Measurements from ENCODE around the gene ABCA5. TPM values are rescaled to one million over a fixed set of nuclear protein-coding genes. Genes with fewer than 3 reads are reported as not detected.
A peak's percentile ranks its signal among the peaks of the same experiment; 100 is the strongest.

The ABCA5 gene
- total RNA-seq, 1 donor from 2014 or later: 485 TPM

DNA sequence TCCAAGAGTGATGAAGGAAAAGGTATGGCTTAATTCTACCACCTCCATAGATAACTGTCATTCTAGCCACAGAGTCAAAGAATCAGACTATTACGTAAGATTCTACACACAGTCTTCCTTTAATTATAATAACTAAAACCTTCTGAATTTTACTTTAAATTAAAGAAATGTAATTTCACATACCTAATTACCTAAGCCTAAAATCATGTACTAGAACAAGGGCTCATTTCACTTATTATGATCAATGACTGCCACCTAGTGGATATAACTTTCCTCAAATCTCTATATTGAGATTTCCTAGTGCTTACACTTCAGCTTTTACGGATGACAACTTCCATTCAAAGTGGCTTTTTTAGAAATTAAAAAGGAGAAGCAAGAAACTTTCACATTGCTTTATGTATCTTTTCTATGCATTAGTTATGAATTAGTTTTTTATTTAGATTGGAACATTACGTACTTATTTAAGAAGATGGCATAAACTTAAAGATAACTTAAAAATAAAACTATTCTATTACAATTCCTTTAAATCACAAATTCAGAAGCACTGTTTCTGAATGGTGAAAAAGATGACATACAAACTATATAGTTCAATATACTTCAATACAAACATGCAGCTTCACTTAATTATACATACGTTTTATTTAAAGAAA is 80.1 kb downstream of the ABCA5 start:
- Mint-ChIP-seq H3K4me1 (ENCODE audit: low read depth, unreplicated experiment) (no peaks in the 10 kb centered on the region), H3K27me3 (ENCODE audit: unreplicated experiment) (no peaks in the 10 kb centered on the region), H3K36me3 (ENCODE audit: unreplicated experiment) (no peaks in the 10 kb centered on the region), H3K9me3 (ENCODE audit: unreplicated experiment) (peaks cover 3% of the 10 kb centered on the region), H3K4me3 (ENCODE audit: unreplicated experiment) (no peak overlapping the region), H3K27ac (ENCODE audit: unreplicated experiment) (no peak overlapping the region)
- DNase-seq: no peak
- TF ChIP-seq, protein P1, sequence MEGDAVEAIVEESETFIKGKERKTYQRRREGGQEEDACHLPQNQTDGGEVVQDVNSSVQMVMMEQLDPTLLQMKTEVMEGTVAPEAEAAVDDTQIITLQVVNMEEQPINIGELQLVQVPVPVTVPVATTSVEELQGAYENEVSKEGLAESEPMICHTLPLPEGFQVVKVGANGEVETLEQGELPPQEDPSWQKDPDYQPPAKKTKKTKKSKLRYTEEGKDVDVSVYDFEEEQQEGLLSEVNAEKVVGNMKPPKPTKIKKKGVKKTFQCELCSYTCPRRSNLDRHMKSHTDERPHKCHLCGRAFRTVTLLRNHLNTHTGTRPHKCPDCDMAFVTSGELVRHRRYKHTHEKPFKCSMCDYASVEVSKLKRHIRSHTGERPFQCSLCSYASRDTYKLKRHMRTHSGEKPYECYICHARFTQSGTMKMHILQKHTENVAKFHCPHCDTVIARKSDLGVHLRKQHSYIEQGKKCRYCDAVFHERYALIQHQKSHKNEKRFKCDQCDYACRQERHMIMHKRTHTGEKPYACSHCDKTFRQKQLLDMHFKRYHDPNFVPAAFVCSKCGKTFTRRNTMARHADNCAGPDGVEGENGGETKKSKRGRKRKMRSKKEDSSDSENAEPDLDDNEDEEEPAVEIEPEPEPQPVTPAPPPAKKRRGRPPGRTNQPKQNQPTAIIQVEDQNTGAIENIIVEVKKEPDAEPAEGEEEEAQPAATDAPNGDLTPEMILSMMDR (IDR thresholded peaks at IDR 0.05; ENCODE audit: partially characterized antibody, unreplicated experiment): peak; percentile 76

DNA sequence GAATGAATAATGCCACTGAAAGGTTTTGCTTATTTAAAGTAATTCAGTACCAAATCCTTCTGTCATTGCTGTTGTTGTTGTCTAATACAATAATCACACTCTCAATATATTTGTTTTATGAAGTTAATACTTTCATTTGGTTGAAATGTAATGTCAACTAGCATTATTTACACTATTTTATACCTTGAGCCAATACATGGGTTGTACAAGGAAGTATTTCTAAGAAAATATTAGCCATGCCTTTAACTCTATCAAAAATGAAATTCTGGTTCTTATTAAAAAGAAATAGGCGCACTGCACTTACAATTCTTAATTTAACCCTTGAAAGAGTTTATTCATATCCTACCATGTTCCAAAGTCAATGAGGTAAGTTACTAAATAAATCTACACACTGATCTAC is 80.7 kb downstream of the ABCA5 start:
- Mint-ChIP-seq H3K4me1 (ENCODE audit: low read depth, unreplicated experiment) (no peaks in the 10 kb centered on the region), H3K36me3 (ENCODE audit: unreplicated experiment) (no peaks in the 10 kb centered on the region), H3K9me3 (ENCODE audit: unreplicated experiment) (peaks cover 2% of the 10 kb centered on the region), H3K27ac (ENCODE audit: unreplicated experiment) (no peak overlapping the region), H3K4me3 (ENCODE audit: unreplicated experiment) (no peak overlapping the region), H3K27me3 (ENCODE audit: unreplicated experiment) (no peaks in the 10 kb centered on the region)
- TF ChIP-seq, protein P1 (IDR thresholded peaks at IDR 0.05; ENCODE audit: partially characterized antibody, unreplicated experiment): no peak
- no peak for DNase-seq

DNA sequence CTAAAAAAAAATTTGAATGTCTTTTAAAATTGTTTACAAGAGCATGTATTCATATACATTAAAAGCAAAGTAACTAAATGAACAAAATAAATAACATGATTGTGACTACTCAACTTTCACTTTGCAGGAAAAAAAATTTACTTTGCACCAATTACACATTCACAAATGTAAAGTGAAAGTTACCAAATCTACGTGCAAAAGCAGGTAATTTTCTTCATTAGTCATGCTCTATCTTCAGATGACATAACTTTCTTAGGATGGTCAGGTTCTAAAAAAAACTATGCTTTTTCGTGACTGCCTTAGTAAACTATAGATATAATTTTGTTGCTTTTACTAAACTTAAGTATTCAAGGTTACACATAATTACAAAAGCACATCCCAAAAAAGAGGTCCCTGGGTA is 81.3 kb downstream of the ABCA5 start:
- H3K9me3 Mint-ChIP-seq (ENCODE audit: unreplicated experiment): peaks cover 2% of the 10 kb centered on the region
- no peak overlapping the region for H3K27ac Mint-ChIP-seq (ENCODE audit: unreplicated experiment)
- H3K27me3 Mint-ChIP-seq (ENCODE audit: unreplicated experiment): no peaks in the 10 kb centered on the region
- no peak overlapping the region for H3K4me3 Mint-ChIP-seq (ENCODE audit: unreplicated experiment)
- TF ChIP-seq, protein P1 (IDR thresholded peaks at IDR 0.05; ENCODE audit: partially characterized antibody, unreplicated experiment): peak; percentile 15
- H3K36me3 Mint-ChIP-seq (ENCODE audit: unreplicated experiment): no peaks in the 10 kb centered on the region
- no peak for DNase-seq
- no peaks in the 10 kb centered on the region for H3K4me1 Mint-ChIP-seq (ENCODE audit: low read depth, unreplicated experiment)

DNA sequence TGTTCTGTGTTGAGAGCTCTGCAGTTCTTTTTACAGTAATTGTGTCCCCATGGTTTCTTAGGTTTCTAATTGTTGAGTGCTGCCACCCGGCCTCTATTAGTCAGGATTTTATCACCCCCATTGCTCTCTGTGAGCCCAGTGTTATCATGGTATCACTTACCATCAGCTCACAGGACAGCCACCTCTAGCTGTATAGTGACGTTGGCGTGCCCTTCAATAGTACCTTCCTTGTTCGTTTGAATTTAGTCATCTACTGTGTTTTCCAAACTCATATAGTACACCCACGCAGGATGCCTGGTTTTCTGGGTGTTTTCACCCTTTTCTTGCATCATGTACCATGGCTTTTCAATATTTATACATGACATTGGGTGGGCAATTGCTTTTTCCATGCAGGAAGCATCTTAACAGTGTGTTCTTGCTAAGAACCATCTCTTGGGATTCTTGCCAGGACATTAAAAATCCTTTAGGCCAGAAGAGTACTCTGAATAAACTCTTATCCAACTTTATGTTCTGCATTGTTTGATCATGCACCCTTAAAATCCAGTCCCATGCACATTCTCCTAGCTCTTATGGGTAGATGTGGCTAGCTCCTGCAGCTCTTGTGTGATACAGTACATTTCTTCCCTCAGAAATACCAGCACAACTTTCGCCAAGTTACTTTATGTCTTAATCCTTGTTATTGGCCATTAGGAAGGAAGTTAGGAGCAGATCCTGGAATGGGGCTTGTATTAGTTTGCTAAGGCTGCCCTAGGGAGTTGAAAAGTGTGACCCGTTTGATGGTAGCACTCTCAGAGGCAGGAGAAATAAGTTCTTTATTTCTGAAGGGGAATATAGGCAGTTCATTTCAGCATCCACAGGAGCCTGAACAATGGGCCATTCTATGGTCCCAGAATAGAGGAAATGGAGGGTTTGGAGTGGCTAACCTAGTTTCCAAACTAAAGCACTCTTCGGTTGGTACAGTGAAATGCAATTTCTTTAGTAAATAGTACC is 87.0 kb downstream of the ABCA5 start:
- DNase-seq: no peak
- Mint-ChIP-seq H3K4me3 (ENCODE audit: unreplicated experiment) (no peak overlapping the region), H3K36me3 (ENCODE audit: unreplicated experiment) (peaks cover 9% of the 10 kb centered on the region), H3K4me1 (ENCODE audit: low read depth, unreplicated experiment) (no peaks in the 10 kb centered on the region), H3K27ac (ENCODE audit: unreplicated experiment) (peak overlapping the region; percentile 4), H3K9me3 (ENCODE audit: unreplicated experiment) (peaks cover 3% of the 10 kb centered on the region), H3K27me3 (ENCODE audit: unreplicated experiment) (peaks cover 3% of the 10 kb centered on the region)
- TF ChIP-seq, protein P1 (IDR thresholded peaks at IDR 0.05; ENCODE audit: partially characterized antibody, unreplicated experiment): no peak
